C4-2B (cell line): ENCODE data around the gene VAC14.

Source experiments
- ZFX ChIP-seq: fragments of 450-650 bp; IDR thresholded peaks from 2 replicates; pipeline ENCODE4 v1.6.1; 2017
- TF ChIP-seq, protein P1 (sequence below): fragments of 450-650 bp; conservative IDR thresholded peaks from 2 replicates; pipeline ENCODE4 v1.5.1; 2017; ENCODE audit warnings: mild to moderate bottlenecking

- TF ChIP-seq, protein P1, sequence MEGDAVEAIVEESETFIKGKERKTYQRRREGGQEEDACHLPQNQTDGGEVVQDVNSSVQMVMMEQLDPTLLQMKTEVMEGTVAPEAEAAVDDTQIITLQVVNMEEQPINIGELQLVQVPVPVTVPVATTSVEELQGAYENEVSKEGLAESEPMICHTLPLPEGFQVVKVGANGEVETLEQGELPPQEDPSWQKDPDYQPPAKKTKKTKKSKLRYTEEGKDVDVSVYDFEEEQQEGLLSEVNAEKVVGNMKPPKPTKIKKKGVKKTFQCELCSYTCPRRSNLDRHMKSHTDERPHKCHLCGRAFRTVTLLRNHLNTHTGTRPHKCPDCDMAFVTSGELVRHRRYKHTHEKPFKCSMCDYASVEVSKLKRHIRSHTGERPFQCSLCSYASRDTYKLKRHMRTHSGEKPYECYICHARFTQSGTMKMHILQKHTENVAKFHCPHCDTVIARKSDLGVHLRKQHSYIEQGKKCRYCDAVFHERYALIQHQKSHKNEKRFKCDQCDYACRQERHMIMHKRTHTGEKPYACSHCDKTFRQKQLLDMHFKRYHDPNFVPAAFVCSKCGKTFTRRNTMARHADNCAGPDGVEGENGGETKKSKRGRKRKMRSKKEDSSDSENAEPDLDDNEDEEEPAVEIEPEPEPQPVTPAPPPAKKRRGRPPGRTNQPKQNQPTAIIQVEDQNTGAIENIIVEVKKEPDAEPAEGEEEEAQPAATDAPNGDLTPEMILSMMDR: no peak
- no peak for TF ChIP-seq ZFX
Measured at GRCh38 chr16:70735141-70735979, 65.6 kb downstream of the VAC14 start.
